ENCODE data around the gene KIRREL3.

Gene KIRREL3

GRCh38 chr11:127000291-127000968 lies at the start of gene KIRREL3:
KIRREL3 (minus strand) TSS chr11:127000770.
- no peak for DNase-seq (ENCODE audit: low read depth in 1 of 2, low spot score in 1 of 2)

DNA sequence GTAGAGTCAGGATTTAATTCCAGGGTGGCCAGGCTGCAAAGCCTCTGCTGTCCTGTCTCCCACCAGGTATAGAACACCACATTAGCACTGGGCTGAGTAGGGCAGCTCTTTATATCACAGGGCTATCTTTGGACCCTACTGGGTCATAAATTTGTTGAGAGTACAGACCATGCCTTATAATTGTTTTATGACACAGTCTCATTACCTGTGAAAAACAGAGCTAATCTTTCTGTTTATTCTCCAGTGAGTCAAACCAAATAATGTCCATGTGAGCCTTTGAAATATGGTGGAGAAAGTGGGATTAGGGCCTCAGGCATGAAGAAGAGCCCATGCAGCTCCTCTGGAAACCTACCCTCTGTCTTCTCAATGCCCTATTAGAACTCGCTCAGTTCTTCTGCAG lies 49.6 kb upstream of the KIRREL3 start:
- DNase-seq (ENCODE audit: low read depth in 1 of 2, low spot score in 1 of 2) = no peak

DNA sequence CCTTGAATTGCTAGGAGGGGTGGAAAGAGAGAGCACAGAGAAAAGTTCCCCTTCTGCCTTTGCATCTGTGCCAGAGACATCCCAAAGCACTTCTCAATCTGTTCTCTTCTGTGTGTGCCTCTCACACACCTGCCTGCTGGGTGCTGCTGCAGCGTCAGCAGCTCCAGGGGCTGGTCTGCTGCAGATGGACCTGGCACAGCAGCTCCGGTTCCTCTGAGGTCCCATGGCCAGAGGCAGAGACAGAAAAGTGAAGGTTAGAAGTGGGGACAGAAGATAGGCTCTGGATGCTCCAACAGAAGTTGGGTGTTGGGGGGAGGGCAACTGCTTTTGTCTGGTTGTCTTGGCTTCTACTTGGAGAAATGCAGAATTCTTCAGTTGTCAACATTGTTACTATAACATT lies 48.9 kb upstream of the KIRREL3 start:
- no peak for DNase-seq (ENCODE audit: low read depth in 1 of 2, low spot score in 1 of 2)

GRCh38 chr11:127044535-127044934 lies 44.0 kb upstream of the KIRREL3 start:
- no peak for DNase-seq (ENCODE audit: low read depth in 1 of 2, low spot score in 1 of 2)

GRCh38 chr11:127042445-127042844 lies 41.9 kb upstream of the KIRREL3 start:
- DNase-seq (ENCODE audit: low read depth in 1 of 2, low spot score in 1 of 2) = no peak

DNA sequence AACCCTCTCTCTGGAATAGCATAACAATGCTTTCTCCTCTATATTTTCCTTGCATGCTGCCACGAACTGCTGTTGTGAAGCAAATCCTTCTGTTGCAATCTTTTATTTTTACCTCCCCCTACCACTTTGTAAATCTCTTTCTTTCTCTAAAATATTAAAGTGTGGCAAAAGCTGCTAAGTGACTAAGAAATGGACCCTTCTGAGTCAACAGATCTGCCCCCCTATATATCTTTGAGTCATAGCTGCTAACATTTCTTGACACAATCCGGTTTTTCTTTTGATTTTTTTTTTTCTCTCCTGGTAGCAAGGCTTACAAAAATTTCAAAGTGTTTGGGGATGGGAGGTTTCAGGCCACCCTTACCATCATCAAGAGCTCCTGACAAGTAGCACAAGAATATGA lies 39.0 kb upstream of the KIRREL3 start:
- DNase-seq (ENCODE audit: low read depth in 1 of 2, low spot score in 1 of 2) = no peak

GRCh38 chr11:127037596-127037995 lies 37.0 kb upstream of the KIRREL3 start:
- no peak for DNase-seq (ENCODE audit: low read depth in 1 of 2, low spot score in 1 of 2)

- DNase-seq (ENCODE audit: low read depth in 1 of 2, low spot score in 1 of 2) = no peak
Observed at GRCh38 chr11:127037001-127037400, 36.4 kb upstream of the KIRREL3 start.

DNA sequence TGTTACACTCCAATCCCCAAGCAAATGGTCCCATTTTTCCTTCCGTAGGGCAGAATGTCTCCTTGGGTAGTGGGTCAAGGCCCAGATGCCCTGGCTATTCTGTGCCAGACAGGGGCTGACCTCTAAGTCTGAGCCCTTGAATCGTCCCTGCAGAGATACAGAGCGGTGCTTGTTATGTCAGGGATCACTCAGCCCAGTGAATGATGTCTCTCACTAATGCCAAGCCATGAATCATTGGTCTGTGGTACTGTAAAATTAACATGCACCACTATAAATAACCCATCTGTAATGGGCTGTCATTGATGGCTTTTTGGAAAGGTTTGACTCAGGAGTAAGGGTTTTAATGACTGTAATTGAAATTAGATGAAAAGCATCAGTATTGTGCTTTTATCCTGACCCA lies 35.3 kb upstream of the KIRREL3 start:
- no peak for DNase-seq (ENCODE audit: low read depth in 1 of 2, low spot score in 1 of 2)

DNA sequence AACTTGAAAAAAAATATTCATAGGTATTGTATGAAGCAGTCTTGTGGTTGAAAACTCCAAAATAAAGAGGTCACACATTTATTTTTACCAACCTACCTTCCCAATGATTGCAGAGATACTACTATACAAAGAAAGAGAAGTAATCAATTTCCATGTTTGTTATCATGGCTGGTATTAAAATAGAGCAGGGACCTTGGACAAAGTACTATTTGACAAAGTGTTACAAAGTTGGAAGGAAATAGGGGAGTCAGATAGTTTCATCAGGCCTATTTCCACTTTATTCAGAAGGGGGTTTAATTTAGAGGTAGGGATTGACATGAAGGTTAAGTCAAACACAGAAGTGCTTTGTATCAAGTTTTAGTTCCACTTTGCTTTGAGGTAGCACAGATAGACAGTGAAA lies 34.4 kb upstream of the KIRREL3 start:
- no peak for DNase-seq (ENCODE audit: low read depth in 1 of 2, low spot score in 1 of 2)

- no peak for DNase-seq (ENCODE audit: low read depth in 1 of 2, low spot score in 1 of 2)
Observed at GRCh38 chr11:127028648-127029047, 28.1 kb upstream of the KIRREL3 start.

- no peak for DNase-seq (ENCODE audit: low read depth in 1 of 2, low spot score in 1 of 2)
Observed at GRCh38 chr11:127027789-127028188, 27.2 kb upstream of the KIRREL3 start.

- DNase-seq (ENCODE audit: low read depth in 1 of 2, low spot score in 1 of 2) = no peak
Observed at GRCh38 chr11:127027000-127027399, 26.4 kb upstream of the KIRREL3 start.

- no peak for DNase-seq (ENCODE audit: low read depth in 1 of 2, low spot score in 1 of 2)
Observed at GRCh38 chr11:127023991-127024390, 23.4 kb upstream of the KIRREL3 start.

DNA sequence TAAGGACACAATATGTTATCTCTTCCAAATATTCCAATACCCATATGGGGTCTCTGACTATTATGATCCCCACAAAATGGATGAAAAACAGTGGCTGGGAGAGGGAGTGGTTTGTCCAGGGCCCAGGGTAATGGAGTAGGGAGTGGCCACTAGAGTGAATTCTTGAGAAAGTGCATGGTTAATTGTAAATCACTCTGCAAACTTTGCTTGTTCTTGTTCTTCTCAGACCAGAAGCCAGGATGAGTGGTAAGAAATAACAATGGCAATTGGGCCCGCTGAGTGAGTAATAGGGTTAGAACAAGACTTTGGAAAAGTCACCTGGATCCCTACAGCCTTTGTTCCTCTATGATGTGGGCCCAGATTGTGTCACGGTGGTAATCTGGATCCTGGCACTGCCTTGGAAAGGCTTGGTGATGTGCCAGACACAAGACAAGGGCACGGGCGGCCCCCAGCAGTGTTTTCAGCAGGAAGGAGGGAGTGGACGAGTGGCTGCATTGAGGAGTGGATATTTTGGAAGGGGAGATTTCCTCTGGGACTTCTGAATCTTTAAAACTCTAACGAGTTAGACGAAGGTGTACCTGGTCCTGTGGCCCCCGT lies 18.2 kb upstream of the KIRREL3 start:
- no peak for DNase-seq (ENCODE audit: low read depth in 1 of 2, low spot score in 1 of 2)

GRCh38 chr11:127017482-127017881 lies 16.9 kb upstream of the KIRREL3 start:
- no peak for DNase-seq (ENCODE audit: low read depth in 1 of 2, low spot score in 1 of 2)

DNA sequence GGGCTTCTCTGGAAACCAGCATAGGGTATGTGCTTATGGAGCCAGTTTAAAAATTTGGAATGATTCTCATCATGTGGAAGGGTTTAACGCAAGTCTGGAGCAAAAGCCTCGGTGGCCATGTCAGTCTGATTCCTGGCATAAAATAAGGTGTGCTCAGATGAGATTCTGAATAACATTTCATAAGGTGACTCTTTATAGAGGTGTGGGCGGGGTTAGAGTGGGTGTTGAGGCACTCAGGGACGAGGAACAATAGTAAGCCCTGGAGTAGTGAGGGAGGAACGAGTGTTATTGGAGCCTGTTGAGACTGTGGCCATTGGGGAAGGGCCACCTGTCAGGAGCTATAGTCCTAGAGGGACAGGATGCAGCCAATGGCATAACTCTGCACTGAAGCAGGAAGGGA lies 13.0 kb upstream of the KIRREL3 start:
- DNase-seq (ENCODE audit: low read depth in 1 of 2, low spot score in 1 of 2) = no peak

- DNase-seq (ENCODE audit: low read depth in 1 of 2, low spot score in 1 of 2) = no peak
Observed at GRCh38 chr11:127006311-127006710, 5.7 kb upstream of the KIRREL3 start.

DNA sequence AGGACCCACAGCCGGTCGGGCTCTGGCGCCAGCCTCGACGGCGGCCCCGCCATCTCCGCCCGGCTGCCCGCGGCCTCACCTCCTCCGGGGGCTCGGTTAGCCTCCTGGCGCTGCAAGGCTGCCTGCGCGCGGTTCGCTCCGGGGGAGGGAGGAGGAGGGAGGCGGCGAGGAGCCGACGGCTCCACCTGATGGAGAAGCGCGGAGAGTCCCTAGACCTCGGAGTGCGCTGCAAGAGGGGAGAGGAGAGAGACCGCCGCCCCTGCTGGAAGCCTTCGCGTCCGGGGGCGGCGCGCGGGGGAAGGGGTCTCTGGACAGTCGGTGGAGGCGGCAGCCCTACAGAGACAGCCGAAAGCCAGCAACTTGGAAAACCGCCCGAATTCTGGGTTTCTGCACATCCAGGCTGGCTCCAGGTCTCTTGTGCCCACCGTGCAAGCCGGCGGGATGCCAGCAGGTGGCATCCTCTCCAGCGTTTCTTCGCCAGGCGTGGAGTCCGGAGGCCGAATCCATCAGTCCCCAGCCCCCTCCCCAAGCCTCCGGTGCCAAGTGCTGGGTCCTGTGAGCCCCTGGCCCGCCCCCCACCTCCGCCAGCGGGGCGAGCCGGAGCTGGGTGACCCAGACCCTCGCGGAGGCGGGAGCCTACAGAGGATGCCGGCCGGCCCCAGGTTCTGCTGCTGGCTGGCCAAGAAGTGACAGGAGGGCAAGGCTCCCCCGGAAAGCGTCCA lies 2.9 kb upstream of the KIRREL3 start:
- no peak for DNase-seq (ENCODE audit: low read depth in 1 of 2, low spot score in 1 of 2)

- DNase-seq (ENCODE audit: low read depth in 1 of 2, low spot score in 1 of 2) = no peak
Observed at GRCh38 chr11:127002669-127003259, 2.2 kb upstream of the KIRREL3 start.

DNA sequence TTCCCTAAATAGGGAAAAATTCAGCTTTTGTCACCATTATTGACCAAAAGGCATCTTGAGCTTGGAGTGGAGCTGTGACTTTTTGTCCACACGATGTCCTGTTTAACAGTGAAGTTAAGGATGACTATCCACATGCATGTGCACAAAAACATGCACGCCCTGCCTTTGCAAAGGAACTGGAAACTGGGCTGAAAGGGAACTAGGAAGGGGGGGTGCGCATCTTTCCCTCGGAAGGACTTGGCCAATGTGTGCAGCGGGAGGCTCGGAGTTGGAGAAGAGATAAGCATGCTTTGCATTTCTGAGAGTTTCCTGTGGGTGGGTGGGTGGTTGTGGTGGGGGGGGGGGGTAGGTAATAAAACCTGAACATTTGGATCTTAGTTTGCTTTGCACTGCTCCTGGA lies 411 bp upstream of the KIRREL3 start:
- no peak for DNase-seq (ENCODE audit: low read depth in 1 of 2, low spot score in 1 of 2)

GRCh38 chr11:126999366-126999765 lies 1.2 kb downstream of the KIRREL3 start:
- no peak for DNase-seq (ENCODE audit: low read depth in 1 of 2, low spot score in 1 of 2)
